Measurements from ENCODE around the gene GLRA1.
"Not testable (repeated sequence)": the region's sequence is repeated elsewhere in the genome, so short reads cannot be mapped to it uniquely, and the experiment has no call there.

GLRA1 gene

DNA sequence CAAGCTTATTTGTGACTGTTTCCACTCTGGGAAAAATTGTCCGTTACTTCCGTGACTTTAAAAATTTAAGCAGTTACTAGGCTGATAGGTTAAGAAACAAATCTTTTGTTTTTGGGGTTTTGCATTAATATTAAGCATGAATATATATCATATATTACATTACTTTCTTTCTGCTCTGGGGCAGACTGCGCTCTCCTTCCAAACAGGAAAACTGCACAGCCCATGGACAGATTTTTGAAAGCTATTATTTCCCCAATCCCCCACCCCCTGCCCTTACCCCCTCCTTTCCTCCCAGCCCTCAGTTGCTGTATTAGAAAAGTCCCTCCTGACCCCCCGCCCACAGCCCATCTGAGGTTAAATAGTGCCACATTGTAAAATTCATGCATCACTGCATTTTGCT lies 102.5 kb downstream of the GLRA1 start:
- in situ Hi-C loops (cut with HindIII; ENCODE audit: low sequenced_read_pairs): no loop called here

DNA sequence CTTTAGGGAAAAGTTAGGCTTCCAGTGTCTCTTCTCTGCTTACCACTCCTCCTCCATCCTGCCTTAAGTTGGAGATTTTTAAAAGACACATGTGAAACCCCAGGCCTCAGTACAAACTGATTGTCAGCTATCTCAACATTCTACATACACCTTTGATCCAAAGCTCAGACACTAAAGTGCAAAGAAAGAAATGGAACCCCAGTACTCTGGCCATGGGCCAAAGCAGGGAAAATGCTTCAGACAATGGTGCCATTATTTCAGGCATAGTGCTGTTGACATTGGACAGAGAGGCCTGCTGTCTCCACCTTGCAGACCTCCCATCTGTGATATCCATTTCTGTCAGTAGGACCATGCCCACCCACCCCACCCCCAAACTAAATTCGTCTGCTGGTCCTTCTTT lies 103.7 kb downstream of the GLRA1 start:
- in situ Hi-C loops (cut with HindIII; ENCODE audit: low sequenced_read_pairs): no loop called here

DNA sequence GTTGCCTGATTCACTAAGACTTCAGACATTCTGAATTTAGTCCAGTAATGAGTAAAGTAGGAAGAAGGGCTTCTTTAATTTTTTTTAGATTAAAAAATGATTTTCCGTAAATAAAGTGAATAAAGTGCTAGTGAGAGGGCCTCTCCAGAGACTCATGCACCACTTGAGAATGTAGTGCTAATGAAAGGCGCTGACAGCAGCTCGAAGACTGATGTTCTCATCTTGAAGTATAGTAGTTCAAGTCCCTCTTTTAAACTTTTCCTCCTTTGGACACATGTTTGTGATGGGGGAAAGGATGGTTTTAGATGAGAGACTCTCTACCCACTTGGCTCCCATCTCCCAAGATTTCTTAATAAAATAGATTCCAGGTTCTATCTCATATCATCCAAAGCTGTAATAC lies 104.4 kb downstream of the GLRA1 start:
- in situ Hi-C loops (cut with HindIII; ENCODE audit: low sequenced_read_pairs): no loop called here

DNA sequence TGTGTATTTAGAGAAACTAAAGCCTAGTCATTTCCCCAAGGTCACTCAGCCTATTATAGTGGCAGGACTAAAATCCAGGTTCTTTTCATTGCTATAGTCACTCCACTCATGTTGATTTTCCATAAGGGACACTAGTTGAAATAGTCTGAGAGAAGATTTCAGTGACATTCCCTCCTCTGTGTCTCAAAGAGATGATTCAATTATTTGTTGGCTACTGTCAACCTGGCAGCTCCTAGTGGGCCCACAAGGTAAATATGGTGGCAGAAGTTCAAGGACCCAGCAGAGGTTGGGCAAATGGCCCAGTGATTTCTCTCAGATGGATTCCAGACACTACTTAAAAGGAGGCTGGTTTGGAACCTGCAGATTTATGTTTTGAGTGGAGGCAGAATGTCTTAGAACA lies 104.8 kb downstream of the GLRA1 start:
- in situ Hi-C loops (cut with HindIII; ENCODE audit: low sequenced_read_pairs): no loop called here

DNA sequence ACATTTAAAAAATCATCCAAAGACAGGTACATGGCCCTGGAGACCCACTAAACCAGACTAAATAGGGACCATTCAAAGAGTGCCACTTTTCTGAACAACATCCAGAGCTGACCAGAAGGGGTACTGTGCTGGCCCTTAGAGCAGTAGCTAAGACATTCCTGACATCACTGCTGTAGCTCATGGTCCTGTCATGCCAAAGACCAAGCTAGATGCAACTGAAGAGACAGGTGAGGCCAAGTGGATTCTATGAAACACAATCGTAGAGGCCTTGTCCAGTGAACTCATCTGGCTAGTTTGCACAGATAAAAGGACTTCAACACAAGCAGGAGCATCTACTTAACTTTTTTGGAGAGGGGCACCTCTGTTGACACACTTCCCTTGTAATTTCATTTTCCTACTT lies 109.6 kb downstream of the GLRA1 start:
- in situ Hi-C loops (cut with HindIII; ENCODE audit: low sequenced_read_pairs): no loop called here

DNA sequence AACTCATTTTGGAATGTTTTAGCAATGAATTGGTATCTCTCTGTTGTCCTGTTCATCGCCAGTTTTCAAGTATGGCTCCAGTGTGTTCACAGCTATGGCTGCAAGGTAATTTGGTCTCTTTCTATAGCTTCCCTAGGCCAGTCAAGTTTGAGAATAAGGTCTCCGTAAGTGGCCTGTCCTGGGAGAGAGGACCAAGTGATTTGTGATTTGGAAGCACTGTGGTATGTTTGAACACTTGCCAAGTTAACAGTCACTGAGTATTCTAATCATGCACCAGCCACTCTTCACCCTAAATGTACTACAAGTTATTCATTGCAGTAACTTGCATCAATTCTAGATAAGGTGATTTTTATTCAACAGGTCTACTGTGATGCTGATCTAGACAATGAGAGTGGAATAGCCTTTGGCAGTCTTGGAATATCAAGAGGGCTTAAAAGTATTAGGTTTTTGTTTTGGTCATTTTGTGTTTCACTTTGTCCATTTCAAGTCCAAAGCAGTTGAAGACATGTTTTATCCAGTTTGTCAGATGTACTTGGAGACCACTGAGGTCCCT lies 111.8 kb downstream of the GLRA1 start:
- in situ Hi-C loops (cut with HindIII; ENCODE audit: low sequenced_read_pairs): no loop called here

DNA sequence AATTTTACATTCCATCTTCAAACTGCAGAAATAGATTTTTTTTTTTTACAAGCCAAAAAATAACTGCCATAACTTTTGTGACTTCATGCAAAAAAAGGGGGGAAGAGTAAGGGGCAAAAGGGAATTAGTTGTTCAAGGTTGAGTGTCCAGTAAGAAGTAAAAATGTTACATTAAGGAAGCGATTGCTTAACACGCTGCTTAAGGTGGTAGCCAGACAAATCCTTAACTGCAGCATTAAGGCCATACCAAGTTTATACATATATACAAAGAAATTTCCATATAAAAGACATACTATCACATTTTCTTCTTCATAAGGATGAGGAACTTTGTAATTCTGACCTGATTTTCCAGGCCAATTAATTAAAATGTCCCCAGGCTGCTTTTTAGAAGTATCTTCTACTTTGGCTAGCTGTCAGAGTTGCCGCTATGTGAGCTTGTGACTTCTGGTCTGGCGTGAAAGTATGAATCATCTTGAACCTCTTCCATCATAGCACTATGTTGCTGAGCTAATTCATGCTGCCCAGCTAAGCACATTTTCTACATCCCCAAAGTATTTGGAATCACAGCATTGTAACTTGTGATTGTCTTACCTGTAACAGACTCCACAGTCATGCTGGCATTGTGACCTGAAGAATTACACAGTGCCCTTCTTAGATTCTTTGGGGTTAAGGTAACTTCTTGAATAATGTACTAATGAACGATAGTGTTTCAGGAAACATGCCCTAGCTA lies 112.9 kb downstream of the GLRA1 start:
- in situ Hi-C loops (cut with HindIII; ENCODE audit: low sequenced_read_pairs): no loop called here

DNA sequence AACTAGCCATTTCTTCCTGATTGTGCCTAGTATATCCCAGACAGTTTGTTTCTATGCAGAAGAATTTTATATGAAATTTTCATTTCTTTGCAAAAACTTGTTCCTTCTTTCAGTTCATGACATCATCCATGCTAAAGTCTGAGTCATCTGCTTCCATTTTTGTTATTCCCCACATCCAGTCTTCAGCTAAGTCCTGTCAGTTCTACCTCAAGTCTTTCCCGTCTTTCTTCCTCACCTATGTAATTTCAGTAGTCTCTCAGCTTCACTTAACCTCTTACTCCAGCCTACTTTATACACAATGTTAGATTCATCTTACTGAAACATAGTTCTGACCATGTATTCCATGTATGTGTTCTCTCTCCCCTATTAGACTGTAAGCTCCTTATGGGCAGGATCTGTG lies 113.8 kb downstream of the GLRA1 start:
- in situ Hi-C loops (cut with HindIII; ENCODE audit: low sequenced_read_pairs): no loop called here

DNA sequence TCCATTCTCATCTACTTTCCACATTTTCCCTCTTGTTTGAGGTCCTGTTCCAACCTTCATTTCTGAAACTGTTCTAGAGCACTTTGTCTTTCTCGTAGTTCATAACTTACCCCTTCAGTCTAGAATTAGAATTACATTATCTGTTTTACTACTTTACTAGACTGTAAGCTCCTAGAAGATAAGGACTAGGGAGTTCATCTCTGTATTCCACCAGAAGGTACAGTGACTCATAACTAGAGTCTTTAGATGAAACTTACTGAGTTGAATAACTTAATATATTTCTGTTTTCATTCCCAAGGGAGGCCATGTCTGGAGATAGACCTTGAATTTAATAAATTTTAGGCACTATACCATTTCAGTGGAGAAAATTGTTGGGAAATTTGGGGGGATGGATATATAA lies 114.2 kb downstream of the GLRA1 start:
- in situ Hi-C loops (cut with HindIII; ENCODE audit: low sequenced_read_pairs): no loop called here

DNA sequence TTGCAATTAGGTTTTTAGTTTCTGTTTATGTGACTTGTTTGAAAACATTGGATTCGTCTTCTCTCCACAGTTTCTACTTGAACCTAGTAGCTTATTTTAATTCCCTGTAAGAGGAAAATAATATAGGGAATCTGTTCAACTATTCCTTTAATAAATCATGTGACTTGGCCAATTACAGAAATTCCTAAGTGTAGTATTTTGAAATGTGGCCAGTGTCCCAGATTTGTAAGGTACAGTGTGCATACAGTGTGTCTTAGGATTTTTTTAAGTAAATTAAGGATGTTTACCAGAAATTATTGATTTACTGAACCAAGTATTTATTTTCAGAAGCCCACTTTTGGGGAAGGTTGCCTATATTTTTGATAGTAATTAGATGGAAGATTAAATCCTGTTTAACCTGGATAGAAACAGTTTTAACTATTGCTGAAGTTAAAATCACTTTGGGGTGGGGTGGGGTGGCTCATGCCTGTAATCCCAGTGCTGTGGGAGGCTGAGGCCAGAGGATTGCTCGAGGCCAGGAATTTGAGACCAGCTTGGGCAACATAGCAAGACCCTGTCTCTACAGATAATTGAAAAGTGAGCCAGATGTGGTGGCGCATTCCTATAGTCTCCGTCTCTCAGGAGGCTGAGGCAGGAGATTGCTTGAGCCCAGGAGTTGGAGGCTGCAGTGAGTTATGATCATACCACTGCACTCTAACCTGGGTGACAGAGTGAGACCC lies 116.0 kb downstream of the GLRA1 start:
- in situ Hi-C loops (cut with HindIII; ENCODE audit: low sequenced_read_pairs): no loop called here

DNA sequence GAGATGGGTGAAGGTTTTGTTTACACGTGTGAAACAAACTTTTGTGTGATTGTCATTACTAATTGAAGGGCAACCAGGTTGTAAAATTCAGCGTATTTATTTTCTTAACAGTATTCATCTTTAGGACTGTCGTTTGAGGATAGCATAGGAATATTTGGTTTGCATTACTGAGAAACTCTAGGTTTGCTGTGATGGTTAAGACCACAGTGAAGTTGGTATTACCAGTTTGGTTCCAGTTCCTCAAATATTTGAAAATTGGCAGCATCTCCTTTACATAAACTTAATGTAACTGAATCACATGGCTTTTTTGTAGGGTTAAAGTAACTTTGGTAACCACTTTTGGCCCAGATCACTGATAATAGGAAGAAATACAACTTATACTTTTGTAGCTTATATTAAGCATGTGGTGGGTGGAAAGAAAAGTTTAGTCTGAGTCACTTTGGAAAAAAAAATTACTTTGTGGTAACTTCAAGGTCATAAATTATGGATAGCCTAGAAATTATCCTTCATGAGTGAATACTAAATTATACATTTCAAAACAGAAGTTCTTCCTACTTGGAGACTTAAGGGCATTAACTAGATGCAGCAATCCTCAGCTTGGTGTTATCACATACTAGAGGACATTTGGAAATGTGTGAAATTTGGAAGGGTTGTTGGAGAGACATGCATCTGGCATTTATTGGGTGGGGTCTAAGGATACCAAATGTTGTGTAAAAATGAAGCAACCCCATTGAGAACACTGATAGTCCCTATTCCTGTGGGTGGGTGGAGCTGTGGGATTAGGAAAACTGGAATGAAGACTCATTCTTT lies 119.0 kb downstream of the GLRA1 start:
- in situ Hi-C loops (cut with HindIII; ENCODE audit: low sequenced_read_pairs): no loop called here

DNA sequence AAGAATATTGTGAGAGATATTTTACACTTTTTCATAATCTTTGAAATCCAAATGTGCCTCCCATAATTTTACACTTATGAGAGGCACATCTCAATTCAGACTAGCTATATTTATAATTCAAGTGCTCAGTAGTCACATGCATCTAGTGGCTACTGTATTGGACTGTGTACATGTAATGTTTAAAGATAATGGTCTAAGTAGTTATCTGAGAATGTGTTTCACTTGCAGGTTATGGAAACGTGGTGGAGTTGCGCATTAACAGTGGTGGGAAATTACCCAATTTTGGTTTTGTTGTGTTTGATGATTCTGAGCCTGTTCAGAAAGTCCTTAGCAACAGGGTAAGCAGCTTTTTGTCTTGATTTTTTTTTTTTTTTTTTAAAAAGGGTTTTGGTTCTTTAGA lies 124.1 kb downstream of the GLRA1 start:
- in situ Hi-C loops (cut with HindIII; ENCODE audit: low sequenced_read_pairs): no loop called here

DNA sequence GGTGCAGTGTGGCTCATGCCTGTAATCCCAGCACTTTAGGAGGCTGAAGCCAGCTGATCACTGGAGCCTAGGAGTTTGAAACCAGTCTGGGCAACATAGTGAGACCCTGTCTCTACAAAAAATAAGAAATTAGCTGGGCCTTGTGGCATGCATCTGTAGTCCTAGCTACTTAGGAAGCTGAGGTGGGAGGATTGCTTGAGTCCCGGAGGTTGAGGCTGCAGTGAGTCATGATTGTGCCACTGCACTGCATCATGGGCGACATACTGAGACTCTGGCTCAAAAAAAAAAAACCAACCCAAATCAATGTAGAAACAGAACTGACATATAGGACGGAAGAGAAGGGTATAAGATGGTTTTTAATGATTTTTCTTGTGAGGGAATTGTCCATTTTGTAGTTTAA lies 125.2 kb downstream of the GLRA1 start:
- in situ Hi-C loops (cut with HindIII; ENCODE audit: low sequenced_read_pairs): no loop called here

DNA sequence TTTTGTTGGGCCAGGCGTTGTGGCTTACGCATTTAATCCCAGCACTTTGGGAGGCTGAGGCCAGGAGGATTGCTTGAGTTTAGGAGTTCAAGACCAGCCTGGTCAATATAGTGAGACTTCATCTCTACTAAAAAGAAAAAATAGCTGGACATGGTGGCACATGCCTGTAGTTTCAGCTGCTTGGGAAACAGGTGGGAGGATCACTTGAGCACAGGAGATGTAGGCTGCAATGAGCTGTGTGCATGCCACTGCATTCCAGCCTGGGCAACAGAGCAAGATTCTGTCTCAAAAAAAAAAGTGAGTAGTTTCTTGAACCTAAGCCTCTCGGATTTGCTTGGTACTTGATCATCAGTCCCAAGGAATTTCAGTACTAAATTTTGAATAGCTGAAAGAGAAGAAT lies 126.0 kb downstream of the GLRA1 start:
- in situ Hi-C loops (cut with HindIII; ENCODE audit: low sequenced_read_pairs): no loop called here

DNA sequence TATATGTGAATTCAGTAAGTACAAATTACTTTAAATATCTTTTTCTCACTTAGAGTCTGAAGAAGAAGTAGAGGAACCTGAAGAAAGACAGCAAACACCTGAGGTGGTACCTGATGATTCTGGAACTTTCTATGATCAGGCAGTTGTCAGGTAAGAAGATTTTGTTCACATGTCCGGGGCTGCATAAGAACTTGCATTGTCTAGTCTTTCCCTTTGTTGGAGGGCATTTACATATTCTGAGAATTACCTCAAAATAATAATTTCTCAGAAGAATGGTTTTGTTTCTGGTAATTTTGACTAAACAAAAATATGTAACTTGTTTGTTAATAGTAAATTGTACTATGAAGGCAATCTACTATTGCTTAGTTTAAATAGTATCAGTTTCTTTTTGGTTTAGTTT lies 129.2 kb downstream of the GLRA1 start:
- in situ Hi-C loops (cut with HindIII; ENCODE audit: low sequenced_read_pairs): no loop called here

DNA sequence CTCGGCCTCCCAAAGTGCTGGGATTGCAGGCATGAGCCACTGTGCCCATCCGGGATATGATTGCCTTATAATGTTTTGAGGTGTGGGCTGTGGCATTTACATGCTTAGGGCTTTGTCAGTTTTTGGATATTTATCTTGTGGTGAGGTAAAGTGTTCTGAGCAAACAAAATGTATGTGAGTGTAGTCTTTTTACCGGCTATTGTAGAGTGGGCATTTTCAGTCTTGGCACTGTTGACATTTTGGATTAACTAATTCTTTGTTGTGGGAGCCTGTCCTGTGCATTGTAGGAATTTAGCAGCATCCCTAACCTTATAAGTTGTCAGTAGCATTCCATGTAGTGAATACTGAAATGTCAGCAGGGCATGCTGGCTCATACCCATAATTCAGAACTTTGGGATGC lies 131.3 kb downstream of the GLRA1 start:
- in situ Hi-C loops (cut with HindIII; ENCODE audit: low sequenced_read_pairs): no loop called here

DNA sequence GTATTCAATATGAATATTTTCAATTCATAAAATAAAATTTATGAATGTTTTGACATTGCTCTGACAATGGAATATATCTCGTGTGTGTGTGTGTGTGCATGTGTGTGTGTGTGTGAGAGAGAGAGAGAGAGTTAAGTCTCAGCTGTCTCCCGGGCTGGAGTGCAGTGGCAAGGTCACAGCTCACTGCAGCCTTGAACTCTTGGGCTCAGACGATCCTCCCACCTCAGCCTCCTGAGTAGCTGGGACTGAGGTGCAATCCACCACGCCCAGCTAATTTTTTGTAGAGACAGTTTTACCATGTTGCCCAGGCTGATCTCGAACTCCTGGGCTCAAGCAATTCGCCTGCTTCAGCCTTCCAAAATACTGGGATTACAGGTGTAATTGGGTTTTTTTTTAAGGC lies 136.8 kb downstream of the GLRA1 start:
- in situ Hi-C loops (cut with HindIII; ENCODE audit: low sequenced_read_pairs): no loop called here

DNA sequence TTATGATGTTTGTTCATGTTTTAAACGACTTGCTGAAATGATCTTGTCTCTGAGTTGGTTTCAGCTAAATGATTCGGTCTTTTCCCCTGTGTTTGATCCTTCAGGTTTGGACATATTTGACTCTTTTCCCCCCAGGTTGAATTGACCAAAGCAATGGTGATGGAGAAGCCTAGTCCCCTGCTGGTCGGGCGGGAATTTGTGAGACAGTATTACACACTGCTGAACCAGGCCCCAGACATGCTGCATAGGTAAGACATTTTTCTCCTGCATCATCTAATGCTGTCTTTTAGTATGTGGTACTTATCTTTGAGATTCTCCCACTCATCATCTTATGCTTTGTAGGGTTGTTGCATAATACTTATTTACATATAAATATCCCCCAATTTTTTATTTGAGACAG lies 138.2 kb downstream of the GLRA1 start:
- in situ Hi-C loops (cut with HindIII; ENCODE audit: low sequenced_read_pairs): no loop called here

DNA sequence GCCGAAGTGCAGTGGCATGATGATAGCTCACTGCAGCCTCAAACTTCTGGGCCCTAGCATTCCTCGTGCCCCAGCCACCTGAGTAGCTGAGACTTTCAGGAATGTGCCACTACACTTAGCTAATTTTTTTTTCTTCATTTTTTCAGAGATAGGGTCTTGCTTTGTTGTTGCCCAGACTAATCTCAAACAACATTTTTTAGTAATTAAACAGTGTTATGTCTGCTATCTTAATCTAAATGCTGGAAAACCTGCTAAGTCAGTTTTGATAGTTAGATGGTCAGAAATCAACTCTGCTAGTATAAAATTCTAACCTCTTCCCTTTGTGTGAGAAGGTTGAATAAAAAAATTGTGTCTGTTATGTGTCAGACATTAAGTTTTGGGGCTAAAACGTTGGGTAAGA lies 140.5 kb downstream of the GLRA1 start:
- in situ Hi-C loops (cut with HindIII; ENCODE audit: low sequenced_read_pairs): no loop called here

DNA sequence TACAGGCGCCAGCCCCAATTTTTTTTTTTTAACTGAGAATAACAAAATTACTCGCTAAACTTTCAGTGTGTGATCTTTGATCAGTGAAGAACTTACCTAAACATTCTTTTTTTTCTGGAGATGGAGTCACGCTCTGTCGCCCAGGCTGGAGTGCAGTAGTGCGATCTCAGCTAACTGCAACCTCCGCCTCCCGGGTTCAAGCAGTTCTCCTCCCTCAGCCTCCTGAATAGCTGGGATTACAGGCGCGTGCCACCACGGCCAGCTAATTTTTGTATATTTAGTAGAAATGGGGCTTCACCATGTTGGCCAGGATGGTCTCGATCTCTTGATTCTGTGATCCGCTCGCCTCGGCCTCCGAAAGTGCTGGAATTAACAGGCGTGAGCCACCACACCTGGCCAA lies 141.0 kb downstream of the GLRA1 start:
- in situ Hi-C loops (cut with HindIII; ENCODE audit: low sequenced_read_pairs): not testable (repeated sequence)

DNA sequence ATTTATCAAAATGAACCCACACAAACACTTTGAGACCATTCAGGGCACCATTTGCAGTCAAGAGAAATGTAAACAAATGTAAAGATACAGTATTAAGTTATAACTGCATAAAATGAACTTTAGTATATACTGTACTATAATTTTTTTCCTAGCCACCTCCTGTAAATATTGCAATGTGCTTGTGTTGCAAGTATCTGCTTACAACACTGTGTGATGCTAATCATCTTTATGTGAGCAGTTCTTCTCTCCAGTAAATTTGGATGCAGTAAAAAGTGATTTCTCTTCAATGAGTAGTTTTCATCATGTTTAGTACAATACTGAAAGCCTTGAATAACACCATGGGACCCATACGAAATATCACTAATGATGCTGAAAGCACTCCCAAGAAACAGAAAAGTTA lies 143.4 kb downstream of the GLRA1 start:
- in situ Hi-C loops (cut with HindIII; ENCODE audit: low sequenced_read_pairs): no loop called here

DNA sequence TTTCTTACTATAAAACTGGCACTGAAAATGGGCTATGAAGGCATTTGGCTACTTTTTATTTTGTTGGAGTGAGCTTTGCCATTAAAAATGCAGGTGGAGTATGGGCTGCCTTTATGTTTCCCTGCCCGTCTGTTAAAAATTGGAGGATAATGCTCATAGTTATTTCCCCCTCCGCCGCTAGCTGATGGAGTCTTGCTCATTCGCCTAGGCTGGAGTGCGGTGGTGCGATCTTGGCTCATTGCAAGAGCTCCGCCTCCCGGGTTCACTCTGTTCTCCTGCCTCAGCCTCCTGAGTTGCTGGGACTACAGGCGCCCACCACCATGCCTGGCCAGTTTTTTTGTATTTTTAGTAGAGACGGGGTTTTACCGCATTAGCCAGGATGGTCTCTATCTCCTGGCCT lies 144.3 kb downstream of the GLRA1 start:
- in situ Hi-C loops (cut with HindIII; ENCODE audit: low sequenced_read_pairs): no loop called here
